Smooth muscle cell of the brain vasculature (primary cell): Measurements from ENCODE around the gene BICDL1.

Experiments used
- DNase-seq: peaks from one replicate; pipeline ENCODE4 v3.0.0-alpha.2; 2012; ENCODE audit warnings: low read depth, low spot score

Gene BICDL1

DNA sequence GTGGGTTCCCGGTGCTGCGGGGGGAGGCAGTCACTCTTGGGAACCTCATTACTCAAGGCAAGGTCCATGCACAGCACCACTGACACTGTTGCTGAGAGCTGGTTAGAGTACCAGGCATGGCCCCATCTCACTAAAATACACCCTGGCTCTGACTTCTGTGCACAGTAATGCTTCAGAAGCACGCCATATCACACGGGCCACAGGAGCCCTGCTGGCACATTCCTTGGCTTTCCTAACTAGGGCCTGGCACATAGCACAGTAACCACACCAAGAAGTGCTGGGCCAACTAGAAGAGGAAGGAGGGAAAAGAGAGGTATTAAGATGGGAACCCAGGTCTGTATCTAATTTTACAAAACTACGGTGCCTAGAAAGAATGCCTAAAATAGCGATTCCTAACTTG is 141.0 kb downstream of the BICDL1 start:
- no peak for DNase-seq

DNA sequence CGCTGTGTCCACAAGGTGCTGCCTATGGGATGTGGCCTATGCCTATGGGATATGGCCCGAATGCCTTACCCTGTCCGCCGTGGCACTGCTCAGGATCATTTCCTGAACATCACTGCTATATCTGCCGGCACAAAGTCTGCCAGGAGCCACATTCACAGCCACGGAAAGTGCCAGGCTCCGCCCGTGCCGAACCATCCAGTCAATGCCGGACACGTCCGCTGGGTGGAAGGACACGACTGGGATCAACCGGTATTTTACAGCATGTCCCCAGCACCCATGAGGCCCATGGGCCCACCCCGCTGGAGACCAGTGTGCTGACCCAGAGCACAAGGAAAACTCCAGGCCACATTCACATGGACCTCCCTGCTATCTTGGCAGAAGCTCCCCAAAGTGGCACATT is 142.1 kb downstream of the BICDL1 start:
- DNase-seq = no peak

GRCh38 chr12:120132054-120132836 is 143.2 kb downstream of the BICDL1 start:
- no peak for DNase-seq

DNA sequence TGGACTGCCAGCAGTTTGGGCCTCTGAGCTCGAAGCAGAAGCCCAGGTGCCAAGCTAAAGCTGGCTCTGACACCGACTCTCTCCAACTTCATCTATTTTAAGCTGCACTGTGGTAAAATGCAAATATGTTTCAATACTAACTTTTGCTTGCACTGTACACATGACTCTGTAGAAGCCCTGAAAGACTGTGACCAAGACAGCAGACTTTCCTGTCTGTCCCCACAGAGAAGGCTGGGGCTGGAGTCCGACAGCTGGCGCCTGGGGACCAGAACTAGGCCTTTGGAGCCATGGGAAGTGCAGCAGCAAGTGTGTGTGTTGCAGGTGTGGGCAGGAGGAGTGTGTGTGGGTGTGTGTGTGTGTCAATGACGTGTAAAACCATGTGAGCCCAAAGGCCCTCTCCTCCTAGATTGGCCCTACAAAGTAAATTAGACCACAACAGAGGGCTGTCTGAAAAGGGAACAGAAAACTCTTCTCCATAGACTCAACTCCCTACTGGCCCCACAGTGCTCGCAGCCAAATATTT is 143.9 kb downstream of the BICDL1 start:
- no peak for DNase-seq

GRCh38 chr12:120134307-120134980 is 145.4 kb downstream of the BICDL1 start:
- DNase-seq = no peak

DNA sequence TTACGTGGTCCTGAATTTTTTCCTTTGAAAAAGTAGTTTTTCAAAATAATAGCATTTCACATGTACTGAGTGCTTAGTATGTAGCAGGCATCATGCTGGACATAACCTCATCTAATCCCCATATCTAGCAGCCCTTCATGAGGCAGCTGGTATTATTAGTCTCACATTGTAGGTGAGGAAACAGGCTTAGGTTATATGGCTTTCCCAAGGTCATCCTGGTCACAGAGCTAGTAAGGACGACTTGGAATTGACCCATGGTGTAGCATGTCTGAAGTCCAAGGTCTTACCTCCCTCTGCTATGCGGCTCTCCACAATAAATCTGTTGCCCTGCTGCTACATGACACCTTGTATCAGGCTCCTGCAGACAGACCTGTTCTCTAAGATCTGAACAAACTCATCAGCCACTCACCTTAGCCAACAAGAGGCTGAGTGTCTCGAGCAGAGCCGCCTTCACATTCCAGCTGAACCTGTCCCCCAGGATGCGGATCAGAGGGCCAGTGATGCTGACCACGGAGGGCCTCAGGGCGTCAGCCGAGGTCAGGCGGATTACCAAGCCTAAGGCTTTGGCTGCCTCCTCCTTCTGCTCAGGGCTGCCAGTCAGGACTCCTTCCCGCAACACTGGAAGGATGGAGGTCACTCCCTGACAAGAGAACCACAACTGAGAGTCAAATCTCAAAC is 147.2 kb downstream of the BICDL1 start:
- no peak for DNase-seq

- DNase-seq = no peak
Measured at GRCh38 chr12:120137833-120138232, 148.8 kb downstream of the BICDL1 start.

DNA sequence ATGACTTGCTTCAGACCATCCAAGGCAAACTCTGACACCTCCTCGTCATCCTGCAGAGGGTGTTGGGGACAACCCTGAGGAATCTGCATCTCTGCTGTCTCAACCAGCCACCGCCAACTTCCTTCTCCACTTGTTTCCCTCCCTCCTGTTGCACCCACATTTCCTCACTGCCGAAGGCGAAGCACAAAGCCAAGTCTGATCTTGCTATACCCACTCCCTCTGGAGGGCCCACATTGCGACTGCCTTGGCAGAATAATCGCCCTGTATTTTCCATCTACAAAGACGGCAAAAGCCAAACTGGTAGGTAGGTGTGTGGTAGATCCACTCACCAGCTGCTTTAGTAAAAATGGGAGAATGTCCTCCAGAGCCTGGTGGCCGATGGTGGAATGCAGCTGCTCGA is 149.3 kb downstream of the BICDL1 start:
- DNase-seq = no peak

DNA sequence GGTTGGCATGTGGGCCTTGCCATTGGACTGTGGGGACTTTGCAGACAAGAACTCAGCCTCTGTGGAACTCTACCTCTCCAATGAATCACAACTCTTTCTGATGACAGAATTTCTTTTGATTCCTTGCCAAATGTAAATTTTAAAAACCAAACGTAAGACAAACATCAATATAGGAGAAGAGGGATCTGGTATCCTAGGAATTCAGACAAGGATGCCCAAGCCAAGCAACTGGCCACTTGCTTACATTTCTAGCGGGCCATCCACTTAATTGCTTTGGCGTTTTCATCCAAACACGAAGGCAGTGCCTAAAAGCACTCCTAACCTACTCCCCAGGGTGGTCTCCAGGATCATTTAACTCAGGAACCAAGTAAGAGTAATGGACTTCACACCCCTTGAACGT is 150.9 kb downstream of the BICDL1 start:
- no peak for DNase-seq

- DNase-seq = no peak
Measured at GRCh38 chr12:120140603-120141002, 151.6 kb downstream of the BICDL1 start.

GRCh38 chr12:120141336-120141735 is 152.3 kb downstream of the BICDL1 start:
- no peak for DNase-seq

- DNase-seq = no peak
Measured at GRCh38 chr12:120142231-120142877, 153.3 kb downstream of the BICDL1 start.
